Fibroblast of lung (primary cell): ENCODE results near the gene IL20RB. TPM values are rescaled to one million over a fixed set of nuclear protein-coding genes. Genes with fewer than 3 reads are reported as not detected.

Experiments used
- DNase-seq, 2 donors: peaks; one replicate each; pipeline versions ENCODE4 v3.0.0 to v3.0.0-alpha.2; 2010; ENCODE audit warnings: low read depth in 2 of 2
- H2AFZ ChIP-seq: 2 replicates; pipeline ENCODE4 v1.5.1; 2012; ENCODE audit warnings: low read length, control low read depth, inconsistent platforms
- H3K27ac ChIP-seq: 2 replicates; pipeline ENCODE4 v1.5.1; 2011; ENCODE audit warnings: low read length, control low read depth; ENCODE audit not compliant: insufficient read depth
- H3K27me3 ChIP-seq: 2 replicates; pipeline ENCODE4 v1.5.1; 2011; ENCODE audit warnings: mild to moderate bottlenecking, low read length; ENCODE audit not compliant: control insufficient read depth, insufficient read depth
- H3K36me3 ChIP-seq: 2 replicates; pipeline ENCODE4 v1.5.1; 2011; ENCODE audit warnings: low read length; ENCODE audit not compliant: control insufficient read depth, insufficient read depth
- H3K4me1 ChIP-seq: 2 replicates; pipeline ENCODE4 v1.5.1; 2011; ENCODE audit warnings: low read length; ENCODE audit not compliant: control insufficient read depth, insufficient read depth; ENCODE audit errors: extremely low read depth
- H3K4me2 ChIP-seq: 2 replicates; pipeline ENCODE4 v1.5.1; 2011; ENCODE audit warnings: low read length, control low read depth; ENCODE audit not compliant: insufficient read depth; ENCODE audit errors: extremely low read depth
- H3K4me3 ChIP-seq, 4 experiments: fragments of 200-600 bp in 1 of 4; sonication (generic) in 1 of 4; replicated peaks in 1 of 4; 2 replicates each; pipeline ENCODE4 v1.5.1; 2011 to 2016; ENCODE audit warnings: low read length in 4 of 4, low read depth in 3 of 4, mild to moderate bottlenecking in 3 of 4, control low read depth in 2 of 4, inconsistent platforms in 1 of 4, mixed read lengths in 1 of 4; ENCODE audit not compliant: insufficient read depth in 1 of 4; ENCODE audit errors: control extremely low read depth in 1 of 4
- H3K79me2 ChIP-seq: 2 replicates; pipeline ENCODE4 v1.5.1; 2012; ENCODE audit warnings: mild to moderate bottlenecking, low read length, inconsistent platforms; ENCODE audit not compliant: control insufficient read depth, insufficient read depth
- H3K9ac ChIP-seq: 2 replicates; pipeline ENCODE4 v1.5.1; 2011; ENCODE audit warnings: mild to moderate bottlenecking, low read length, control low read depth; ENCODE audit not compliant: insufficient read depth
- H3K9me3 ChIP-seq: 2 replicates; pipeline ENCODE4 v1.5.1; 2012; ENCODE audit warnings: low read depth, low read length; ENCODE audit not compliant: control insufficient read depth, insufficient read depth
- H4K20me1 ChIP-seq: 2 replicates; pipeline ENCODE4 v1.5.1; 2011; ENCODE audit warnings: low read length; ENCODE audit not compliant: control insufficient read depth, insufficient read depth; ENCODE audit errors: extremely low read depth
- EZH2 ChIP-seq: IDR thresholded peaks from 2 replicates; pipeline ENCODE4 v1.5.1; 2012; ENCODE audit warnings: low read length, control low read depth, mild to moderate bottlenecking; ENCODE audit errors: missing control alignments
- polyA plus RNA-seq, 2 donors: library from polyadenylated mRNA; depleted of rRNA in 1 of 2; stranded (reverse) in 1 of 2; unstranded in 1 of 2; fragments of >200 nt; gene quantifications; 2 replicates each; pipeline ENCODE4 v1.2.1, GENCODE V29; 2011 to 2012; ENCODE audit warnings: missing spikeins in 1 of 2
- total RNA-seq: library from RNA; depleted of rRNA; stranded (reverse); fragments of >200 nt; gene quantifications from 2 replicates; pipeline ENCODE4 v1.2.1, GENCODE V29; 2014
- TF ChIP-seq, protein P1 (sequence below), 2 donors: IDR thresholded peaks in 1 of 2; conservative IDR thresholded peaks in 1 of 2; 1 replicate in 1 of 2; 2 replicates in 1 of 2; pipeline ENCODE4 v1.5.1; 2011 to 2012; ENCODE audit warnings: low read length in 2 of 2, control low read depth in 1 of 2, inconsistent platforms in 1 of 2, low read depth in 1 of 2, mild to moderate bottlenecking in 1 of 2

IL20RB gene
- total and polyA plus RNA-seq, 2 donors (not counting 1 experiment from before 2014, with no cell fraction given) = 1.9 to 3.0 TPM

DNA sequence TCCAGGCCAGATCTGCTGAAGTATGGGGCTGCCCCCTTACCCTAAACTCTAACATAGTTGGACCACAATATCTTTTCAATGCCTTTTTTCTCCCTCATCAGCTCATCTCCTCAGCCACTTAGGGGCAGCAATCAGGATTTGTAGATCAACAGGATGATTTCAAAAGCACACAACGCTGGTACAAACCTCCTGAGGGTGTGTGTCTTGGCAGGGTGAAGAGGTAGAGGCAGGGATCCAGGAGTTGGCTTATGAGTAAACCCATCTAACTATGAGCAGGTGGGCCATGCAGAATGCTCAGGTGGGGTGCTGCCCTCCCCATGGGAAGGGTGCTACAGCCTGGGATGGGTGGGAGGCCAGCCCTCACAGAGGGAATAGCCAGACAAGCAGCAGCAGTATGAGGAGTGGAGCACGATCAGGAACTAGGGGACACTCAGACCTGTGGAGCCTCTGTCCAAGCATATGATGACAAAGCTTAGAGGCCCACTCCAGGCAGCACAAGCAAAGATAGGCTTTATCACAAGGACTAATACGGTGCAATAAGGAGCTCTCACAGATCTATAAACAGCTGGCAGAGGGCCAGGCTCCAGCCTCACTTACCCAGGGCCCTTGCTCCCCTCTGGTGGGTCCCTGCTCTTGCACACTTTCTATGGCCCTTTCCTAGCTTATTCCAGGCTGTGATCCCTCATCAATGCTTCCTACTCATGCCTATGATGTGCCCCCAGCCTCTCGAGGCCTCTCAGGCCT lies 32.2 kb downstream of the IL20RB start:
- H3K4me2 ChIP-seq = no peak overlapping the region
- H3K27me3 ChIP-seq = no peaks in the 10 kb centered on the region
- no peak overlapping the region for H3K27ac ChIP-seq
- no peaks in the 10 kb centered on the region for H3K9me3 ChIP-seq
- no peak overlapping the region for H3K4me3 ChIP-seq
- H4K20me1 ChIP-seq = no peaks in the 10 kb centered on the region
- H3K4me1 ChIP-seq = peaks cover 3% of the 10 kb centered on the region
- no peaks in the 10 kb centered on the region for H3K79me2 ChIP-seq
- H3K9ac ChIP-seq = no peak overlapping the region
- TF ChIP-seq EZH2 = no peak
- TF ChIP-seq, protein P1, sequence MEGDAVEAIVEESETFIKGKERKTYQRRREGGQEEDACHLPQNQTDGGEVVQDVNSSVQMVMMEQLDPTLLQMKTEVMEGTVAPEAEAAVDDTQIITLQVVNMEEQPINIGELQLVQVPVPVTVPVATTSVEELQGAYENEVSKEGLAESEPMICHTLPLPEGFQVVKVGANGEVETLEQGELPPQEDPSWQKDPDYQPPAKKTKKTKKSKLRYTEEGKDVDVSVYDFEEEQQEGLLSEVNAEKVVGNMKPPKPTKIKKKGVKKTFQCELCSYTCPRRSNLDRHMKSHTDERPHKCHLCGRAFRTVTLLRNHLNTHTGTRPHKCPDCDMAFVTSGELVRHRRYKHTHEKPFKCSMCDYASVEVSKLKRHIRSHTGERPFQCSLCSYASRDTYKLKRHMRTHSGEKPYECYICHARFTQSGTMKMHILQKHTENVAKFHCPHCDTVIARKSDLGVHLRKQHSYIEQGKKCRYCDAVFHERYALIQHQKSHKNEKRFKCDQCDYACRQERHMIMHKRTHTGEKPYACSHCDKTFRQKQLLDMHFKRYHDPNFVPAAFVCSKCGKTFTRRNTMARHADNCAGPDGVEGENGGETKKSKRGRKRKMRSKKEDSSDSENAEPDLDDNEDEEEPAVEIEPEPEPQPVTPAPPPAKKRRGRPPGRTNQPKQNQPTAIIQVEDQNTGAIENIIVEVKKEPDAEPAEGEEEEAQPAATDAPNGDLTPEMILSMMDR (conservative IDR thresholded peaks at IDR 0.05 in 1 of 2, IDR thresholded peaks at IDR 0.05 in 1 of 2; ENCODE audit: low read depth in 1 of 2, low read length in 2 of 2) = no peak
- DNase-seq = no peak
- H2AFZ ChIP-seq = no peak overlapping the region
- H3K36me3 ChIP-seq = no peaks in the 10 kb centered on the region

DNA sequence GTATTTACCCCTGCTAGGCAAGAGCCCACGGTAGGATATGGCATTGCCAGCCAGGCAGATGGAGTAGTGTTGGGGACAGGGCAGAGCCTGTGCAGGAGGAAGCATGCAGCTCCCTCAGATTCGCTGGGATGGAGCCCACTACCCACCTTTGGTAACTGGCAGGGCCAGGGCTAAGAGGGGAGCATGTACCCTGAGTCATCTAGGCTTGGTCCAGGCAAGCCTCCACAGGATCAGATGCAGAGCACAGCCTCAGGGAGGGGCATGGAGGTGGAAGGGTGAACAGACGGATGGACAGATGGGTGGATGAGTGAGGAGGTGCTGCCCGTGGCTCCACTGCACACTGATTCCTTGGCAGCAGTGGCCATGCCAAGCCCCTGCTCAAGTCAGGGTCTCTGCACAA lies 33.0 kb downstream of the IL20RB start:
- H3K4me1 ChIP-seq = peaks cover 3% of the 10 kb centered on the region
- H4K20me1 ChIP-seq = no peaks in the 10 kb centered on the region
- no peak overlapping the region for H3K9ac ChIP-seq
- H3K36me3 ChIP-seq = no peaks in the 10 kb centered on the region
- no peaks in the 10 kb centered on the region for H3K79me2 ChIP-seq
- H3K4me2 ChIP-seq = no peak overlapping the region
- TF ChIP-seq EZH2 = no peak
- TF ChIP-seq, protein P1 (conservative IDR thresholded peaks at IDR 0.05 in 1 of 2, IDR thresholded peaks at IDR 0.05 in 1 of 2; ENCODE audit: low read depth in 1 of 2, low read length in 2 of 2) = no peak
- no peak overlapping the region for H2AFZ ChIP-seq
- H3K27ac ChIP-seq = no peak overlapping the region
- H3K4me3 ChIP-seq = no peak overlapping the region
- no peaks in the 10 kb centered on the region for H3K9me3 ChIP-seq
- no peak for DNase-seq
- no peaks in the 10 kb centered on the region for H3K27me3 ChIP-seq

DNA sequence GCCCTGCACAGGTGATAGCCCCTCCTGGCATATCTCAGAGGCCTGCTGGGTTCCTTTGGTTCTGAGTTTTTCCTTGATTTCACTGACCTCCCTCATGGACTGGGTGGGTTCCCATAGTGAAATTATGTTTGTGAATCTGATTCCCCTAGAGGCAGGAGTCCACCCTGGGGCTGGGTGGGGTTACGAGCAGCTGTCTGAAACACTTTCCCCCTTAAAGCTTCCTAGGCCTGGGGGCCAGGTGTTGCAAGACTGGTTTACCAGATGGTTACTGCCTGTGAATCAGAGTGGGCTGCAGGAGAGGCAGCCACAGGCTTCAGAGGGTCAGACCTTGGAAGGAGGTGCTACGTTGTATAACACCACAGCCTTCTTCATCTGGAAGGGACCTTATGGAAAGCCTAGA lies 34.3 kb downstream of the IL20RB start:
- Histone ChIP-seq H3K27me3 (no peaks in the 10 kb centered on the region), H3K4me1 (peaks cover 3% of the 10 kb centered on the region), H3K27ac (no peak overlapping the region), H3K4me2 (no peak overlapping the region), H3K36me3 (no peaks in the 10 kb centered on the region), H4K20me1 (no peaks in the 10 kb centered on the region), H3K4me3 (no peak overlapping the region), H3K9me3 (no peaks in the 10 kb centered on the region), H3K79me2 (no peaks in the 10 kb centered on the region), H3K9ac (no peak overlapping the region), H2AFZ (no peak overlapping the region)
- TF ChIP-seq EZH2 = no peak
- TF ChIP-seq, protein P1 (conservative IDR thresholded peaks at IDR 0.05 in 1 of 2, IDR thresholded peaks at IDR 0.05 in 1 of 2; ENCODE audit: low read depth in 1 of 2, low read length in 2 of 2) = no peak
- no peak for DNase-seq
